ENCODE measurements around the gene RAB3C.

Gene RAB3C

DNA sequence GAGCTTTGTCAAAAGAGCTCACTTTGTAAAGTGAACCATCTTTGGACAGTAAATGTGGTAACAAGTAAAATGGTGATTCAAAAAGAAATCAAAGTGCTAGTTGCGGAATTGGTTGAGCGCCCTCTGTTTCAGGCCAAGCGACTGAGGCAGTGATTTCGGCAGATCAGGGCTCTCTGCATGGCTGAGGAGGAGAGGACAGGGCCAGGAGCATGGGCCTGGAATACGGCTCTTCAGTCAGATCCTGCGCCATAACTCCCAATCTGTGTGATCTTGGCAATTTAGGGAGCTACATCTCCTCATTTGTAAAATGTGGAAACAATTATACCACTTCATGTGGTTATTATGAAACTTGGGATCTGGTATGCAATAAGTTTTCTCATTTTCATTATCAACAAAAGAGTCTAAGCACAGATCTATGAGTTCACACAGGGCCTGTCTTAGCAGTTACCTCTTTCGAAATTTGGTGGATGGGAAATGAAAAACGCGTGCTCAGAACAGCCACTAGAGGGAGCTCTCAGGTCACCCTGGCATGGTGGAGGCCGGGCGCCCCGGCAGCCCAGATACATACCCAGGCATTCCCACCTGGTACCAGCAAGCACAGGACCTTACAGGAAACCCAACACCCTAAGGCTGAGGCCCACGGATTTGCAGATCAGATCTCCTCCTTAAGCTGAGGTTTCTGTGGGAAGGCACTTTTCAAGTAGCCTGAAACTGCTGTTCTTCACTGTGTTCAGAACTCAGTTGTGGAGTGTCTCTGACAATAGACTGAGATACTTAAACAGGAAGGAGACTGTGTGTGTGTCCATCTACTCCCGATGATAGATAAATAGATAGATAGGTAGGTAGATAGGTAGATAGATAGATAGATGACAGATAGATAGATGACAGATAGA is 303.7 kb downstream of the RAB3C start:
- peak; percentile 45 for DNase-seq (ENCODE audit: low read depth)

DNA sequence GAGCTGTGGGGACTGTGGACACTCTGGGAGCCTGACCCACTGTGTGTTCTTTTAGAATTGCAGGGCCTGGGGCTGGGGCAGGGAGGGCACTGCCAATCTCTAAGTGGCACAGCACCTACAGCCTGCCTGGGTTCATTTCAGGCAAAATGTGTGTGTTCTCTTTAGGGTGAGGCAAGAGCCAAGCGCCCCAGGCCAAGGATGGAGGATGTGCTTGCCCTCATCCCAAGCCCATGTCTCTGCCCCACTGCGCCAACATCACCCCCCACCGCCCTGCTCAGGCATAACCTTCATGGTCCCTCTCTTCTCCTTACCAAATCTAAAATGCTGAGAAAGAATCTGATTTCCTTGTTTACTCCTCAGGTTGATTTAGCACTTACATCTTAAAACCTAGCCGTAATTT is 304.4 kb downstream of the RAB3C start:
- no peak for DNase-seq (ENCODE audit: low read depth)

DNA sequence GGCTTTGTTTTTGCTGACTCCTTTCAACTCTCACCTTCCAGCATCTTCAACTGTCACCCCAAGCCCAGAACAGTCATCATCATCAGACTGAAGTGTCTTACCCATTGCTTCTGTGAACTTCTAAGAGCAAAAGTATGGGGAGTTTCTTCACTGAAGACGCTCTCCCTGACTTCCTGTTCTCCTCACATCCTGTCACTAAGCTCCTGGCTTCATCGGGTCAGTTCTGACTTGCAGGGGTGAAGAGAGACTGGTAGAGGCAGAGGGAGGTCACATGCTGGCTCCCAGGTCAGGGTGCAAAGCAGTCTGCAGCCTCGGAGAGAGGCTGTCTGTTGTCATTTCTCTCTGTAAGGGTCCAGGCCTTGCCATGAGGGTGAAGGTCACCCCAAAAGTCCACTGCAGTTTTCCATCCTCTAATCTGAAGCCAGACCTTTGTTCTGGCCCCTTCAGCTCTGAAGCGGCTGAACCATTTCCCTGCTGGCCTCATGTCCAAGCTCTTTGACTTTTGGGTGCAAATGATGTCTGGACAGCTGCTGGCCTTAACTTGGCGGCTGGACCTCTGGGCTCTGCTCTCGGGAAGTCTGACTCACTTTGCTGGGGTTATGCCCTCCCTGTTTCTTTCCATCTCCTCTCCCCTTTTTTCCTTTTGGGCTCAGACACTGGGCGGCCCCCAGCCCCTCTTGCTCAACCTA is 305.0 kb downstream of the RAB3C start:
- DNase-seq (ENCODE audit: low read depth) = no peak

DNA sequence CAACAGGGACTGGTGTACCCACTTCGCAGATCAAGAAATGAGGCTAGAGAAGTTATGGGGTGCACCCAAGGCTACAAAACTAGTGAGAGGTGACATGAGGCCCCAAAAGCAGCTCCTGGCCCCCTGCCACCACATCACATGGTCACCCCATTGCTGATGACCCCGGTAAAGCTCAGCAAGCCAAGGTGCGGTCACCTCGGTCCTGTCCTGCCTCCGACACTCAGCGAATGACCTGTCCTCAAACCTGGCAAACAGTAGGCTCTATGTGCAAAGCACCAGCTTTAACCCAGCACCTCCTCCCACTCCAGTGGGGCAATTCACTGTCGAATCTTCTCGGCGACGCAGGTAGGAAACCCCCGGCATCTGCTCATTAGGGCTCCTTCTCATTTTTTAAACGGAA is 307.4 kb downstream of the RAB3C start:
- DNase-seq (ENCODE audit: low read depth) = no peak

DNA sequence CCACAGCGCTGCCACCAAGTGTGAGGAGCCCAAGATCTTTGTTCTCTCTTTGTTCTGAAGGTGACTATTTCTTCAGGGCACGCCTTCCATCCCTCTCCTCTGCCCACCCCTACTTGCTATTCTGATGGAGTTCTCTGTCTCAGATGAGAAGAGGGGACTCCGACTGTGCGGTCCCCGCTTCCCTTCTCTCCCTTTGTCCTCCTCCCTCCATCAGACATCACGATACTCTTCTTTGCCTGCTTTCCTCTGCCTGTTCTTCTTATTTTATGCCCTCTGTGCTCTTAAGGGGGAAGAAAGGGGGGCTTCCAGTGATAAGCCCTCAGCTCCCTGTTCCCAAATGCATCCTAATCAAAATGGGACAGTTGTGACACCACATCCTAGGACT is 307.8 kb downstream of the RAB3C start:
- DNase-seq (ENCODE audit: low read depth) = no peak

DNA sequence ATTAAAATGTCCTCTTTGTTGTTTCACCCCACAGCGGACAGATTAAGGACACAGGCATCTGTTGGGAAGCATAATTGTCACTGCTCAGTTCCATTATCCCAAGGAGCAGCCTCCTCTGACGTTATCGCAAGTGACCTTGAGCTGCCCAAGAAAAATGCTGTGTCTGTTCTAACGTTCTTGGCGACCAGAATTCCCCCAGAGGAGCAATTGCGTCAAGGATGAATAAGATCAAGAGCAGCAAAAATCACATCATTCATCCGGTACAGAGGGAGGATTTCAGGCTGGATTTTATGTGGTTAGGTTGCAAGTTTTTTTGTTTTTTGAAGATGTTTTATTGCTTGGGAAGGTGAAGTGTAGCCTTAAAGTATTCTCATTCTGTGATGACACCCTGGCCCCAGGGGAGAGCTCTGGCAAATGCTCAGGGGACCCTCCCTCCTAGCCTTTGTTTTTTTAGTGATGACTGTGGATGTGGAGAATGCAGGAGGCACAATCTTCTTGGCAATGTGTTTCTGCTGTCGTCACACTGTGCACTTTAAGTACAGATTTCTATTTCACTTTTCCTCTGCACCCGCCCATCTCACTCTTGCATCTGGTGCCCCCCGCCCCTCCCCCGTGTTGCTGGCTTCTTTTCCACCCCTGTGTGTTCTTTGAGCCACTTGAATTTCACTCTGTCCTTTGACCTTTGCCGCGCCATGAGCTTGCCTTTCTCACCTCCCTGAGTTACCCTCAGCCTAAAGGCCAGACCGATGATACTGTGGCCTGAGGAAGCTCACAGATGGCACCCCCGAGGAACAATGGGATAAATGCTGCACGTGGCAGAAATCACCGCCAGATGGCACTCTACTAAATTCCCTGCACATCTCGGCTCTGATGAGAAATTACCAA is 308.5 kb downstream of the RAB3C start:
- DNase-seq (ENCODE audit: low read depth) = peak; percentile 49

DNA sequence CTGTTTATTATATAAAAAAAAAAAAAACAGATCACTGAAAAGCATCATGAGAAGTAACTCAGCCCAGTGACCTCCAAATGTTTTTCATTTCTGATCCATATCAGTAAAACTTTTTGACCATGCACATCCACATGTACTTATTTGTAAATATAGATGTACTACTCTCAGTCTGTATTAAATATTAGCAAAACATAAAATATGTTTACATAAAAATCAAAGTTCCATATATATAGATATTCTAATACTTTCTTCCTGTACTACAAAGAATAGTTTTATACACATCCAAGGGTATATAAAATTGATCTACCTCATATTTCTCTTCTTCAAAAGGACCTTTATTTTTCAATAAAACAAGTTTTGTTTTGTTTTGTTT is 309.1 kb downstream of the RAB3C start:
- DNase-seq (ENCODE audit: low read depth) = no peak

DNA sequence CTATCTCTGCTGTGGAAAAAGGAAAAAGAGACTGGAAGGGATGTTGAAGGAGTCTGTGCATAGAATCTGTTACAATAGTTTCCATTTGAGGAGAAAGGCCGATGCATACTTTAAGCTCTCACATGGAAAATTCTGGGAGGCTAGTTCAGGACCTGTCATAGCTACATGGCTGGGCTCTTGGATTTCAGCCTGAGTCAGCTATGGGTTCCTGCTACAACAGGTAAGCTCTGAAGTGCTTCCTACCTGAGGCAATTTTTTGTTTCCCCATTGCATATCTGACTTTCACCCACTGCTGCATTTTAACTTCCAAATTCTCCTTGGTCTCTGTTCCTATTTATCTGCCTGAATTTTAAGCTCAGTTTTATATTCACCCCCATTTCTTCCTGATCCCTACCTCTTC is 310.7 kb downstream of the RAB3C start:
- DNase-seq (ENCODE audit: low read depth) = no peak

DNA sequence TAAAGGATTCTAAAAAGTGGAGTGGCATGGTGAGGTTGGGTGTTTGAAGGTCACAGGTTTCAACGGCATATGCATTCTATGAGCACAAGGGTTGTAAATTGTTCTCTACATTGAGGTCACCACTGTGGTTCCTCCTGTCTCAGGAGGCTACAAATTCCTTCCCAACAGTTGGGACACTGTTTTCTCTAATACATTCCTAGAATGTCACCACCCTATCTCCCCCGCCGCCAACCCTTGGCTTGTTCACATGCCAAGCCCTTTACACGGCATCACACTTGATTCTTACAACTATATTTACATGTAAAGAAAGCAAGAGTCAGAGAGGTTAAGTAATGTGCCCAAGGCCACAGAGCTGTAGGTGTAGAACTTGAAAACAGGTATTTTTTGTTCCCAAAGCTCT is 315.1 kb downstream of the RAB3C start:
- no peak for DNase-seq (ENCODE audit: low read depth)

DNA sequence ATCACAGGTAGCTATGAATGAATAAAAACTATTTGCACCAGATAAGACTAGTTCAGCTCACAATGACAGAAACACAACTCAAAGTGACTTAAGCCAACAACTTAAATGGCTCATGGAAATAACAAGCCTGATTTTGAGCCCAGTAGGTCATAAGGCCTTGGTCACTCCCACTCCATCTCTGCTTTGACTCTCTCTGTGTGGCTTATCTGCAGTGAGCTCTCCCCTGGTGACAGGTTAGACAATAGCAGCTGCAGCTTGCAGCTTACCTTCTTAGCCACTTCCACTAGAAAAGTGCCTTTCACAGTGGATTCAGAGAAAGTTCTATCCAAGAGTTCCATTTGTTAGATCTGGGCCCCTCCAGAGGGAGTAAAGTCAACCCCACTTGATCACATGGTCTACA is 315.7 kb downstream of the RAB3C start:
- no peak for DNase-seq (ENCODE audit: low read depth)

DNA sequence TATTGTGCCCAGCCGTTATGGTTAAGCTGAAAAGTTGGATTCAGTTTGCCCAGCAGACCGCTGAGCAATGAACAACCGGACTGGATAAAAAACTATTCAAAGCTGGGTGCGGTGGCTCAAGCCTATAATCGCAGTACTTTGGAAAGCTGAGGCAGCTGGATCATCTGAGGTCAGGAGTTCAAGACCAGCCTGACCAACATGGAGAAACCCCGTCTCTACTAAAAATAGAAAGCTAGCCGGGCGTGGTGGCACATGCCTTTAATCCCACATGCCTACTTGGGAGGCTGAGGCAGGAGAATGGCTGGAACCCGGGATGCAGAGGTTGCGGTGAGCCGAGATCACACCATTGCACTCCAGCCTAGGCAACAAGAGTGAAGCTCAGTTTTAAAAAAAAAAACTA is 318.4 kb downstream of the RAB3C start:
- DNase-seq (ENCODE audit: low read depth) = no peak

DNA sequence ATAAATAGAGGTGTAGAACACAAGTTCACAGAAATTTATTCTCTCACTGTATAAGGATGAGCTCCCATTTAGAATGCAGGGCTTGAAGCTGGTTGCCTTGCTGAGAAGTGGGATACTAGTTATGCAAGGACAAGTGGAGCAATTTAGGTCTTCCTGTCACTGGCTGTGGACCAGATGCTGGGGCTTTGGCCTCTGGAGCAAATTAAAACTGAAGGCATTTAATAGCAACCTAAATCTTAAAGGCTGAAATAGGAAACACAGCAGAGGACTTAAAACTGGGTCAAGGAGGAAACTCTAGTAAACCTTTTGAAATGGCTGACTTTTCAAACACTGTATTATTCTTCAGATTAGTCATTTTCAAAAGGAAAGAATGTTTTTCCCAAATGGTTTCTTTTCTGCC is 319.4 kb downstream of the RAB3C start:
- no peak for DNase-seq (ENCODE audit: low read depth)

DNA sequence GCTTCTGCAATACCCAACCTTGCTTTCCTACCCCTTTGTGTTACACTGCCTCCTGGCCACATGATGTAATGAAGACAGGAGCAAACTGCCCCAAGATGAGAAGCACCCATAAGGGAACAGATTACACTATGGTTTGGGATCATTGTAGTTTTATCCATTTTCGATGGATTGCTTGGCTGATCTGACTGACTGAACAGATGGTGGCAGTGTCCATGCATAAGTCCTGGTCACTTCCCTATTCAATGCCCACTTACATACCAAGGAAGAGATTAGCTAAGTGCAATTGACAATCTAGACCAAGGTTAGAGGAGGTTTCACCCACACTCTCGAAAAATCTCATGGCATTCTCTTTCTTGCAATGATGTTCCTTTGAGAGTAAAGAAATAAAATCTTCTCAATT is 319.9 kb downstream of the RAB3C start:
- DNase-seq (ENCODE audit: low read depth) = no peak

DNA sequence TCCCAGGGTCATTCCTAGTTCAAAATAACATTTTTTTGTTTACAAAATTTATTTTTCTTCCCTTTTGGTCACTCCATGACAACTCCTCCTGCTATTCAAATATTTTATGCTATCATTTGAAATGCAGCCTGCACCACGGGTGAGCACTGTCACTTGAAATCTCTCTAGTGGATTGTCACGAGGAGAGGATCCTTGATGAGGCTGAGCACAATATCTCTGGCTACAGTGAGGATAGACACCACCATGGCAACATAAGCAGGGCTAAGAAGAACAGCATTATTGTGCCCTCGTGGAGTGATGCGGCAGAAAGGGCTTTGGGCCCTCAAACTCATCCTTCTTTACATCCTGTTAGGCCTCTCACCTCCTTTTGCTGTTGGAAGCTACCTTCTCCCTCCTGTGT is 321.9 kb downstream of the RAB3C start:
- DNase-seq (ENCODE audit: low read depth) = no peak

DNA sequence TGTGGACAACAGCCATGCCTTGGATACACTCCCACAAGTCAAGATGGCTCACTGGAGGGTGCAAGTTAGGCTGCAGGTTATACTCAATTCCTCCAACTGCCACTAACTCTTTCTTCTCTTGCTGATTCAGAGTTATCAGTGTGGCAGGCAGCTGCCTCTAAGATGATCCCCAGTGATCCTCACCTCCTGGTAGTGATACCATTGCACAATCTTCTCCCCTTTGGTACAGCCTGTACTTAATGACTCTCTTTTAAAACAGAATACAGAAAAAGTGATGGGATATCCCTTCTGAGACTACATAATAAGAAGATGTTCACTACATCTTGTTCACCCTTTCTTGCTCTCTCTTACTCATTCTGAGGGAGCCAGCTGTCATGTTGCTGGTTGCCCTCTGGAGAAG is 323.1 kb downstream of the RAB3C start:
- DNase-seq (ENCODE audit: low read depth) = no peak
